H1 (cell line): ENCODE data around the gene JPH2. TPM values are rescaled to one million over a fixed set of nuclear protein-coding genes. Genes with fewer than 3 reads are reported as not detected.

Experiments used
- CTCF ChIA-PET: fragments of 300-600 bp; sonication (Branson Sonifier 250); formaldehyde crosslinking; loops from one replicate; lab custom pipeline; 2021; ENCODE audit not compliant: partially characterized antibody; lab: Charles Lee
- POLR2A ChIA-PET: fragments of 300-600 bp; sonication (Branson Sonifier 250); formaldehyde crosslinking; loops from one replicate; lab custom pipeline; 2021; ENCODE audit warnings: inconsistent platforms; ENCODE audit not compliant: partially characterized antibody; lab: Charles Lee
- DNase-seq, 2 experiments: peaks; one replicate each; pipeline versions ENCODE4 v3.0.0 to v3.0.0-alpha.2; 2010 to 2022; ENCODE audit warnings: low spot score in 2 of 2, low read depth in 1 of 2, mixed read lengths in 1 of 2
- FAIRE-seq: peaks from 2 replicates; lab custom pipeline; 2011; peaks lifted over from hg19 to GRCh38; lab: Jason Lieb, UNC
- H2AFZ ChIP-seq: 2 replicates; pipeline ENCODE4 v1.8.1; 2012; ENCODE audit warnings: low read length, inconsistent platforms
- H2AK5ac ChIP-seq: 2 replicates; pipeline ENCODE4 v1.6.1; 2013; ENCODE audit warnings: low read depth, low read length
- H2BK120ac ChIP-seq: replicated peaks from 2 replicates; pipeline ENCODE3; 2013; ENCODE audit warnings: low read depth, low read length, inconsistent platforms
- H2BK12ac ChIP-seq: 2 replicates; pipeline ENCODE4 v1.6.1; 2013; ENCODE audit warnings: low read depth, low read length
- H2BK15ac ChIP-seq: 2 replicates; pipeline ENCODE4 v1.6.1; 2013; ENCODE audit warnings: low read length
- H2BK20ac ChIP-seq: 2 replicates; pipeline ENCODE4 v1.6.1; 2013; ENCODE audit warnings: low read length
- H2BK5ac ChIP-seq: 2 replicates; pipeline ENCODE4 v1.6.1; 2013; ENCODE audit warnings: low read depth, low read length
- H3K14ac ChIP-seq: 2 replicates; pipeline ENCODE4 v1.6.1; 2013; ENCODE audit warnings: inconsistent platforms; ENCODE audit not compliant: insufficient read length
- H3K18ac ChIP-seq: 2 replicates; pipeline ENCODE4 v1.6.1; 2013; ENCODE audit warnings: low read length; ENCODE audit errors: extremely low read depth
- H3K23ac ChIP-seq: 2 replicates; pipeline ENCODE4 v1.6.1; 2013; ENCODE audit warnings: inconsistent platforms; ENCODE audit not compliant: insufficient read length
- H3K23me2 ChIP-seq: 2 replicates; pipeline ENCODE4 v1.6.1; 2013; ENCODE audit warnings: low read depth, low read length
- H3K27ac ChIP-seq: 2 replicates; pipeline ENCODE4 v1.6.1; 2011; ENCODE audit warnings: low read depth, low read length, inconsistent platforms
- H3K27me3 ChIP-seq, 4 experiments: replicated peaks in 1 of 4; 1 replicate in 1 of 4; 2 replicates in 3 of 4; pipeline versions ENCODE4 v1.6.1 to v1.8.1; 2011 to 2013; ENCODE audit warnings: low read length in 3 of 4, mild to moderate bottlenecking in 3 of 4, inconsistent platforms in 2 of 4, mixed read lengths in 2 of 4, moderate library complexity in 1 of 4; ENCODE audit not compliant: control insufficient read depth in 3 of 4, insufficient read depth in 3 of 4; ENCODE audit errors: extremely low read depth in 1 of 4
- H3K36me3 ChIP-seq, 4 experiments: 2 replicates each; pipeline versions ENCODE4 v1.6.1 to v1.8.1; 2011 to 2013; ENCODE audit warnings: mild to moderate bottlenecking in 4 of 4, low read length in 3 of 4, moderate library complexity in 2 of 4, control low read depth in 1 of 4, inconsistent platforms in 1 of 4; ENCODE audit not compliant: insufficient read depth in 4 of 4, control insufficient read depth in 2 of 4
- H3K4ac ChIP-seq: replicated peaks from 2 replicates; pipeline ENCODE3; 2013; ENCODE audit warnings: low read length, low read depth, mixed read lengths, inconsistent platforms; ENCODE audit not compliant: insufficient read length
- H3K4me1 ChIP-seq, 4 experiments: replicated peaks in 1 of 4; 1 replicate in 1 of 4; 2 replicates in 3 of 4; pipeline versions ENCODE4 v1.6.1 to v1.8.1; 2011 to 2013; ENCODE audit warnings: low read length in 3 of 4, inconsistent platforms in 2 of 4, mixed read lengths in 1 of 4; ENCODE audit not compliant: insufficient read depth in 4 of 4, control insufficient read depth in 3 of 4
- H3K4me2 ChIP-seq, 2 experiments: 2 replicates each; pipeline versions ENCODE4 v1.6.1 to v1.8.1; 2011 to 2013; ENCODE audit warnings: low read depth in 2 of 2, low read length in 2 of 2, control low read depth in 1 of 2, inconsistent platforms in 1 of 2, mild to moderate bottlenecking in 1 of 2; ENCODE audit not compliant: insufficient read depth in 1 of 2
- H3K4me3 ChIP-seq, 4 experiments: fragments of 200-600, 300-600 bp in 1 of 4; sonication (generic), shearing (Covaris generic), sonication (Bioruptor Twin) in 1 of 4; 2 replicates each; pipeline versions ENCODE4 v1.5.1 to v1.8.1; 2011 to 2016; ENCODE audit warnings: low read length in 4 of 4, low read depth in 3 of 4, control low read depth in 2 of 4, inconsistent platforms in 2 of 4, mild to moderate bottlenecking in 2 of 4, mixed read lengths in 1 of 4, moderate library complexity in 1 of 4; ENCODE audit not compliant: insufficient read depth in 2 of 4; ENCODE audit errors: extremely low read depth in 1 of 4
- H3K56ac ChIP-seq: replicated peaks from 2 replicates; pipeline ENCODE3; 2013; ENCODE audit warnings: low read depth, mild to moderate bottlenecking, mixed read lengths, low read length, inconsistent platforms; ENCODE audit not compliant: insufficient read length
- H3K79me1 ChIP-seq: 2 replicates; pipeline ENCODE4 v1.6.1; 2013; ENCODE audit warnings: low read depth, low read length, control low read depth
- H3K79me2 ChIP-seq, 2 experiments: 2 replicates each; pipeline versions ENCODE4 v1.6.1 to v1.8.1; 2012 to 2013; ENCODE audit warnings: low read length in 2 of 2, mild to moderate bottlenecking in 2 of 2, inconsistent platforms in 1 of 2; ENCODE audit not compliant: insufficient read depth in 2 of 2, control insufficient read depth in 1 of 2
- H3K9ac ChIP-seq, 4 experiments: replicated peaks in 1 of 4; 1 replicate in 1 of 4; 2 replicates in 3 of 4; pipeline versions ENCODE4 v1.6.1 to v1.8.1; 2011 to 2013; ENCODE audit warnings: low read depth in 3 of 4, low read length in 3 of 4, control low read depth in 2 of 4, mild to moderate bottlenecking in 2 of 4, moderate library complexity in 2 of 4, inconsistent platforms in 1 of 4; ENCODE audit errors: extremely low read depth in 1 of 4
- H3K9me3 ChIP-seq, 2 experiments: 2 replicates each; pipeline versions ENCODE4 v1.6.1 to v1.8.1; 2012 to 2013; ENCODE audit warnings: mild to moderate bottlenecking in 2 of 2, moderate library complexity in 2 of 2, control low read depth in 1 of 2, inconsistent platforms in 1 of 2, low read depth in 1 of 2, low read length in 1 of 2, mixed read lengths in 1 of 2; ENCODE audit not compliant: insufficient read depth in 2 of 2
- H4K20me1 ChIP-seq, 2 experiments: replicated peaks in 1 of 2; 2 replicates each; pipeline versions ENCODE3 to v1.8.1; 2011 to 2013; ENCODE audit warnings: inconsistent platforms in 2 of 2, low read length in 2 of 2, mild to moderate bottlenecking in 1 of 2; ENCODE audit not compliant: insufficient read depth in 2 of 2, control insufficient read depth in 1 of 2
- H4K5ac ChIP-seq: 2 replicates; pipeline ENCODE4 v1.6.1; 2013; ENCODE audit warnings: low read length, low read depth, mixed read lengths, inconsistent platforms; ENCODE audit not compliant: insufficient read length
- H4K8ac ChIP-seq: 2 replicates; pipeline ENCODE4 v1.8.0; 2013; ENCODE audit warnings: mild to moderate bottlenecking, moderate library complexity, low read length, inconsistent platforms; ENCODE audit not compliant: insufficient read depth; ENCODE audit errors: extremely low read depth
- H4K91ac ChIP-seq: replicated peaks from 2 replicates; pipeline ENCODE3; 2013; ENCODE audit warnings: low read length, mixed read lengths, inconsistent platforms; ENCODE audit not compliant: insufficient read length
- BCL11A ChIP-seq, 2 experiments: IDR thresholded peaks; one replicate each; pipeline ENCODE4 v1.6.1; 2011; ENCODE audit warnings: low read depth in 2 of 2, low read length in 2 of 2, mild to moderate bottlenecking in 2 of 2
- BRCA1 ChIP-seq: IDR thresholded peaks from 2 replicates; pipeline ENCODE4 v1.6.1; 2012; ENCODE audit warnings: low read depth, low read length, improper control_type of control experiment
- CBX8 ChIP-seq: fragments of 300-800, 300-1000 bp; sonication (generic); IDR thresholded peaks from 2 replicates; pipeline ENCODE4 v1.7.1; 2016; ENCODE audit warnings: low read depth, low read length, borderline replicate concordance
- EGR1 ChIP-seq: IDR thresholded peaks from 2 replicates; pipeline ENCODE4 v1.6.1; 2011; ENCODE audit warnings: low read depth, low read length, borderline replicate concordance
- JUND ChIP-seq: IDR thresholded peaks from 2 replicates; pipeline ENCODE4 v1.6.1; 2011; ENCODE audit warnings: mild to moderate bottlenecking, improper control_type of control experiment, low read length
- KDM5A ChIP-seq: fragments of 200-600 bp; IDR thresholded peaks from 2 replicates; pipeline ENCODE4 v1.7.1; 2012; ENCODE audit warnings: mild to moderate bottlenecking, low read length, inconsistent platforms, mixed read lengths
- MAX ChIP-seq: IDR thresholded peaks from 2 replicates; pipeline ENCODE4 v1.6.1; 2012; ENCODE audit warnings: inconsistent platforms
- POLR2A ChIP-seq, 2 experiments: IDR thresholded peaks; 1 replicate in 1 of 2; 2 replicates in 1 of 2; pipeline ENCODE4 v1.6.1; 2011; ENCODE audit warnings: low read depth in 2 of 2, low read length in 2 of 2, mild to moderate bottlenecking in 2 of 2; ENCODE audit errors: control extremely low read depth in 1 of 2
- RAD21 ChIP-seq, 2 experiments: IDR thresholded peaks in 1 of 2; conservative IDR thresholded peaks in 1 of 2; 2 replicates each; pipeline ENCODE4 v1.6.1; 2011; ENCODE audit warnings: low read depth in 2 of 2, low read length in 2 of 2, improper control_type of control experiment in 1 of 2, inconsistent platforms in 1 of 2, mild to moderate bottlenecking in 1 of 2, moderate library complexity in 1 of 2
- RBBP5 ChIP-seq: IDR thresholded peaks from 2 replicates; pipeline ENCODE4 v1.7.1; 2012; ENCODE audit warnings: low read depth, mild to moderate bottlenecking, inconsistent platforms, low read length, moderate library complexity, borderline replicate concordance
- SIRT6 ChIP-seq: IDR thresholded peaks from one replicate; pipeline ENCODE4 v1.7.1; 2012; ENCODE audit warnings: low read length, inconsistent platforms
- SP4 ChIP-seq: IDR thresholded peaks from 2 replicates; pipeline ENCODE4 v1.6.1; 2012; ENCODE audit warnings: low read length, inconsistent platforms
- SRF ChIP-seq: IDR thresholded peaks from 2 replicates; pipeline ENCODE4 v1.6.1; 2011; ENCODE audit warnings: mild to moderate bottlenecking, low read depth, low read length, moderate library complexity
- TAF1 ChIP-seq: IDR thresholded peaks from 2 replicates; pipeline ENCODE4 v1.6.1; 2011; ENCODE audit warnings: mild to moderate bottlenecking, low read depth, low read length
- TCF12 ChIP-seq: IDR thresholded peaks from 2 replicates; pipeline ENCODE4 v1.6.1; 2011; ENCODE audit warnings: low read depth, mild to moderate bottlenecking, low read length
- WGBS, 2 experiments: shearing (Covaris generic) in 1 of 2; methylation state at CpG; one replicate each; pipeline versions ENCODE4 v1.1.6 to v1.1.7; 2013 to 2015; ENCODE audit warnings: low lambda C conversion rate in 2 of 2, mixed read lengths in 2 of 2, inconsistent platforms in 1 of 2, low coverage in 1 of 2, missing lambda C conversion rate in 1 of 2; ENCODE audit not compliant: insufficient replicate concordance in 2 of 2, insufficient coverage in 1 of 2, insufficient read length in 1 of 2; ENCODE audit errors: extremely low coverage in 1 of 2, missing lambda C conversion rate in 1 of 2; 5-methylcytosine and 5-hydroxymethylcytosine counted together
- polyA plus RNA-seq, 7 experiments: library from polyadenylated mRNA; depleted of rRNA in 3 of 7; stranded (reverse) in 5 of 7; unstranded in 2 of 7; fragments of >200 nt in 5 of 7; fragments of 200-250 nt in 2 of 7; gene quantifications; 1 replicate in 5 of 7; 2 replicates in 1 of 7; 4 replicates in 1 of 7; pipeline versions ENCODE4 v1.2.1 to v1.2.3, GENCODE V29; 2011 to 2013; ENCODE audit warnings: missing spikeins in 2 of 7, mixed read lengths in 2 of 7
- total RNA-seq: library from RNA; stranded (reverse); fragmentation: NEBNext Ultra II Directional; extraction: Animal tissue kit (Norgen Biotek cat#: 25700); gene quantifications from 2 replicates; pipeline ENCODE4 v1.2.1, GENCODE V29; 2021

Gene JPH2
- total and polyA plus RNA-seq, 2 of the 8 experiments (the other 6 are each of a cell fraction or from before 2014, with no cell fraction given), result 0.59 to 1.3 TPM

- Histone ChIP-seq H4K5ac (no peak overlapping the region), H3K36me3 (peaks cover 4 to 24% (median 13%) of the 10 kb centered on the region in 4 experiments; a peak in 5 of 8 replicates), H3K27ac (no peak overlapping the region), H3K9me3 (no peaks in the 10 kb centered on the region), H2BK15ac (no peak overlapping the region), H2BK5ac (no peak overlapping the region), H2AFZ (no peak overlapping the region), H3K56ac (no peak overlapping the region), H3K4me1 (peaks cover 1 to 6% (median 4%) of the 10 kb centered on the region in 4 experiments), H3K4ac (no peak overlapping the region), H3K23ac (no peak overlapping the region), H2BK12ac (no peak overlapping the region), H3K4me3 (peak overlapping the region in 1 of 4 experiments; percentile 98; a peak in 2 of 8 replicates), H4K8ac (no peak overlapping the region), H3K23me2 (peaks cover 8% of the 10 kb centered on the region), H2BK20ac (no peak overlapping the region), H3K79me2 (peaks cover 11 to 68% of the 10 kb centered on the region in 2 experiments), H3K27me3 (no peaks in the 10 kb centered on the region), H3K4me2 (peak overlapping the region in 1 of 2 experiments; percentile 95; a peak in 1 of 4 replicates), H2BK120ac (no peak overlapping the region), H2AK5ac (no peak overlapping the region), H4K91ac (no peak overlapping the region), H3K18ac (no peak overlapping the region), H3K79me1 (peaks cover 5% of the 10 kb centered on the region), H4K20me1 (peaks cover 3 to 6% of the 10 kb centered on the region in 2 experiments), H3K9ac (no peak overlapping the region), H3K14ac (no peak overlapping the region)
- ChIA-PET POLR2A (interaction anchor here (0.6 to 1.5 kb wide), 7 partner anchors 9 to 753 kb away, joined by 3 to 4 read pairs (median 3); no protein-coding TSS in a partner anchor), CTCF (interaction anchor here (1.6 kb wide), 1 partner anchor 92 kb away, joined by 7 read pairs; no protein-coding TSS in a partner anchor)
- 88% methylated on average over 7 of the region's 7 CpGs; no CpG with 5 or more reads in 1 of the 2 experiments for WGBS, 2 experiments
- FAIRE-seq (no peak), DNase-seq (no peak)
- TF ChIP-seq TCF12 (no peak), KDM5A (no peak), SIRT6 (no peak), TAF1 (no peak), BCL11A (IDR thresholded peaks at IDR 0.05; ENCODE audit: low read depth in 2 of 2, low read length in 2 of 2) (no peak), SRF (no peak), POLR2A (IDR thresholded peaks at IDR 0.05; ENCODE audit: control extremely low read depth in 1 of 2, low read depth in 2 of 2, low read length in 2 of 2) (no peak), EGR1 (no peak), MAX (no peak), RBBP5 (no peak), BRCA1 (no peak), SP4 (no peak), RAD21 (IDR thresholded peaks at IDR 0.05 in 1 of 2, conservative IDR thresholded peaks at IDR 0.05 in 1 of 2; ENCODE audit: low read depth in 2 of 2, low read length in 2 of 2) (no peak), JUND (no peak), CBX8 (no peak)
Measured at GRCh38 chr20:44208165-44208564, 21.2 kb upstream of the JPH2 start.
